ENCODE results near the gene ATP6AP1. TPM values are rescaled to one million over a fixed set of nuclear protein-coding genes. Genes with fewer than 3 reads are reported as not detected.

Gene ATP6AP1
- total RNA-seq, 4 donors from 2014 or later = 29.0 to 50.0 (median 43.1) TPM

DNA sequence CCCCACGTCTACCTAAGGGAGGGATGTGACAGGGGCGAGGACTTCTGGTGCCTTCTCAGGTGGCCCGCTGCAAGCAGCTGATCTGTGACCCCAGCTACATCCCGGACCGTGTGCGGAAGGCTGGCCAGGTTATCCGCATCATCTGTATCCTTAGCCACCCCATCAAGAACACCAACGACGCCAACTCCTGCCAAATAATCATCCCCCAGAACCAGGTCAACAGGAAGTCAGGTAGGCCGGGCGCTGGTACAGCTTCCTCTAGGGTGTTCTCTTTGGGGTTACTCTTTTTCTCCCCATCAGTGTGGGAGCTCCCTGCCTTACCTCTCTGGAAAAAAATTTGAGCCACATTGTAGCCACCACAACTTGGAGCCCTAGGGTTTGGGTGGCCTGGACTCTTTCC is 13.1 kb downstream of the ATP6AP1 start:
- WGBS, 2 donors (ENCODE audit: low coverage in 1 of 2) = no CpG with 5 or more reads among the region's 11 CpGs
- Histone ChIP-seq H3K27ac (no peak overlapping the region), H3K27me3 (no peaks in the 10 kb centered on the region), H3K4me1 (peaks cover 0 to 59% (median 0%) of the 10 kb centered on the region in 3 donors), H3K4me3 (no peak overlapping the region), H3K36me3 (peaks cover 0 to 38% of the 10 kb centered on the region in 2 donors), H3K9me3 (no peaks in the 10 kb centered on the region)
- no peak for TF ChIP-seq EP300 (IDR thresholded peaks at IDR 0.05)
- no peak for TF ChIP-seq POLR2A (IDR thresholded peaks at IDR 0.05)
- no peak for TF ChIP-seq CTCF (IDR thresholded peaks at IDR 0.05)
- no peak for TF ChIP-seq POLR2AphosphoS5 (IDR thresholded peaks at IDR 0.05)
- no peak for ATAC-seq

- TF ChIP-seq POLR2A (IDR thresholded peaks at IDR 0.05) (no peak), CTCF (IDR thresholded peaks at IDR 0.05) (no peak), POLR2AphosphoS5 (IDR thresholded peaks at IDR 0.05) (no peak), EP300 (IDR thresholded peaks at IDR 0.05) (no peak)
- Histone ChIP-seq H3K27me3 (no peaks in the 10 kb centered on the region), H3K36me3 (peaks cover 0 to 44% of the 10 kb centered on the region in 2 donors), H3K4me1 (peaks cover 0 to 59% (median 0%) of the 10 kb centered on the region in 3 donors), H3K27ac (peak overlapping the region in 2 of 4 donors; percentile 11 to 15), H3K4me3 (no peak overlapping the region), H3K9me3 (no peaks in the 10 kb centered on the region)
- 60 to 71% methylated on average over 1 to 8 of the region's 21 CpGs for WGBS, 2 donors (ENCODE audit: low coverage in 1 of 2)
- ATAC-seq = no peak
These were observed 13.7 kb downstream of the ATP6AP1 start for GRCh38 chrX:154441984-154442707.

GRCh38 chrX:154443479-154443910 is 15.0 kb downstream of the ATP6AP1 start:
- Histone ChIP-seq H3K27me3 (no peaks in the 10 kb centered on the region), H3K4me1 (peaks cover 0 to 50% (median 0%) of the 10 kb centered on the region in 3 donors), H3K4me3 (peak overlapping the region; percentile 12 to 64), H3K36me3 (peaks cover 0 to 56% of the 10 kb centered on the region in 2 donors), H3K9me3 (no peaks in the 10 kb centered on the region), H3K27ac (peak overlapping the region; percentile 73 to 88 (median 86))
- TF ChIP-seq CTCF (IDR thresholded peaks at IDR 0.05) (no peak), EP300 (IDR thresholded peaks at IDR 0.05) (no peak), POLR2AphosphoS5 (IDR thresholded peaks at IDR 0.05) (no peak), POLR2A (IDR thresholded peaks at IDR 0.05) (no peak)
- 0 to 22% methylated on average over 1 to 4 of the region's 10 CpGs for WGBS, 2 donors (ENCODE audit: low coverage in 1 of 2)
- peak; percentile 11 for ATAC-seq

- H3K27me3 ChIP-seq = no peaks in the 10 kb centered on the region
- ATAC-seq = peak; percentile 95
- WGBS, 2 donors (ENCODE audit: low coverage in 1 of 2) = no CpG with 5 or more reads among the region's 94 CpGs
- peak within 1 kb of the TSS; percentile 61 to 64 for H3K4me3 ChIP-seq
- H3K36me3 ChIP-seq = peaks cover 0 to 63% of the 10 kb centered on the region in 2 donors
- H3K9me3 ChIP-seq = no peaks in the 10 kb centered on the region
- TF ChIP-seq CTCF (IDR thresholded peaks at IDR 0.05) = peak in 3 of 4 experiments; percentile 16 to 46 (median 19)
- peak; percentile 32 to 81 for TF ChIP-seq POLR2A (IDR thresholded peaks at IDR 0.05)
- TF ChIP-seq POLR2AphosphoS5 (IDR thresholded peaks at IDR 0.05) = no peak
- H3K27ac ChIP-seq = peak within 1 kb of the TSS; percentile 79 to 88 (median 86)
- peaks cover 0 to 43% (median 0%) of the 10 kb centered on the region in 3 donors for H3K4me1 ChIP-seq
These were observed 15.7 kb downstream of the ATP6AP1 start, which contains the start of gene FAM50A for GRCh38 chrX:154443992-154444754. TSS of gene FAM50A (plus strand) at chrX:154444141. CDS start at chrX:154444236, 95 bp downstream.

All from gastroesophageal sphincter (tissue), 4 donors.